ENCODE measurements around the gene HSFX3.

DNA sequence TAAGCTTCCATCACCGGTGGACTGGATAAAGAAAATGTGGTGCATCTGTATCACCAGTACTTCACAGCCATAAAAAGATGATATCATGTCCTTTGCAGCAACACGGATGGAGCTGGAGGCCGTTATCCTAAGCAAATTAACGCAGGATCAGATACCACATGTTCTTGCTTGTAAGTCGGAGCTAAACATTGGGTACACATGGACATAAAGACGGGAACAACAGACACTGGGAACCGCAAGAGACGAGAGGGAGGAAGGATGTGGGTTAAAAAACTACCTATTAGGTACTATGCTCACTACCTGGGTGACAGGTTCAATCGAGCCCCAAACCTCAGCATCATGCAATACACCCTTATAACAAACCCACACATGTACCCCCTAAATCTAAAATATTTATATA lies 28.3 kb downstream of the HSFX3 start:
- TF ChIP-seq, protein P1, sequence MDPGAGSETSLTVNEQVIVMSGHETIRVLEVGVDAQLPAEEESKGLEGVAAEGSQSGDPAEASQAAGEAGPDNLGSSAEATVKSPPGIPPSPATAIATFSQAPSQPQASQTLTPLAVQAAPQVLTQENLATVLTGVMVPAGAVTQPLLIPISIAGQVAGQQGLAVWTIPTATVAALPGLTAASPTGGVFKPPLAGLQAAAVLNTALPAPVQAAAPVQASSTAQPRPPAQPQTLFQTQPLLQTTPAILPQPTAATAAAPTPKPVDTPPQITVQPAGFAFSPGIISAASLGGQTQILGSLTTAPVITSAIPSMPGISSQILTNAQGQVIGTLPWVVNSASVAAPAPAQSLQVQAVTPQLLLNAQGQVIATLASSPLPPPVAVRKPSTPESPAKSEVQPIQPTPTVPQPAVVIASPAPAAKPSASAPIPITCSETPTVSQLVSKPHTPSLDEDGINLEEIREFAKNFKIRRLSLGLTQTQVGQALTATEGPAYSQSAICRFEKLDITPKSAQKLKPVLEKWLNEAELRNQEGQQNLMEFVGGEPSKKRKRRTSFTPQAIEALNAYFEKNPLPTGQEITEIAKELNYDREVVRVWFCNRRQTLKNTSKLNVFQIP (CRISPR knock-in tag; IDR thresholded peaks at IDR 0.05; ENCODE audit: borderline replicate concordance, low read depth): no peak
- TF ChIP-seq CSDC2 (CRISPR knock-in tag; IDR thresholded peaks at IDR 0.05): no peak
- TF ChIP-seq ESRRG (CRISPR knock-in tag; IDR thresholded peaks at IDR 0.05): no peak
- no peak for TF ChIP-seq ZNF565 (CRISPR knock-in tag; conservative IDR thresholded peaks at IDR 0.05; ENCODE audit: low read depth)
- TF ChIP-seq SNAI2 (CRISPR knock-in tag; IDR thresholded peaks at IDR 0.05): no peak
- TF ChIP-seq, protein P2, sequence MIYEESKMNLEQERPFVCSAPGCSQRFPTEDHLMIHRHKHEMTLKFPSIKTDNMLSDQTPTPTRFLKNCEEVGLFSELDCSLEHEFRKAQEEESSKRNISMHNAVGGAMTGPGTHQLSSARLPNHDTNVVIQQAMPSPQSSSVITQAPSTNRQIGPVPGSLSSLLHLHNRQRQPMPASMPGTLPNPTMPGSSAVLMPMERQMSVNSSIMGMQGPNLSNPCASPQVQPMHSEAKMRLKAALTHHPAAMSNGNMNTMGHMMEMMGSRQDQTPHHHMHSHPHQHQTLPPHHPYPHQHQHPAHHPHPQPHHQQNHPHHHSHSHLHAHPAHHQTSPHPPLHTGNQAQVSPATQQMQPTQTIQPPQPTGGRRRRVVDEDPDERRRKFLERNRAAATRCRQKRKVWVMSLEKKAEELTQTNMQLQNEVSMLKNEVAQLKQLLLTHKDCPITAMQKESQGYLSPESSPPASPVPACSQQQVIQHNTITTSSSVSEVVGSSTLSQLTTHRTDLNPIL (CRISPR knock-in tag; IDR thresholded peaks at IDR 0.05; ENCODE audit: low read depth): no peak
- TF ChIP-seq, protein P3, sequence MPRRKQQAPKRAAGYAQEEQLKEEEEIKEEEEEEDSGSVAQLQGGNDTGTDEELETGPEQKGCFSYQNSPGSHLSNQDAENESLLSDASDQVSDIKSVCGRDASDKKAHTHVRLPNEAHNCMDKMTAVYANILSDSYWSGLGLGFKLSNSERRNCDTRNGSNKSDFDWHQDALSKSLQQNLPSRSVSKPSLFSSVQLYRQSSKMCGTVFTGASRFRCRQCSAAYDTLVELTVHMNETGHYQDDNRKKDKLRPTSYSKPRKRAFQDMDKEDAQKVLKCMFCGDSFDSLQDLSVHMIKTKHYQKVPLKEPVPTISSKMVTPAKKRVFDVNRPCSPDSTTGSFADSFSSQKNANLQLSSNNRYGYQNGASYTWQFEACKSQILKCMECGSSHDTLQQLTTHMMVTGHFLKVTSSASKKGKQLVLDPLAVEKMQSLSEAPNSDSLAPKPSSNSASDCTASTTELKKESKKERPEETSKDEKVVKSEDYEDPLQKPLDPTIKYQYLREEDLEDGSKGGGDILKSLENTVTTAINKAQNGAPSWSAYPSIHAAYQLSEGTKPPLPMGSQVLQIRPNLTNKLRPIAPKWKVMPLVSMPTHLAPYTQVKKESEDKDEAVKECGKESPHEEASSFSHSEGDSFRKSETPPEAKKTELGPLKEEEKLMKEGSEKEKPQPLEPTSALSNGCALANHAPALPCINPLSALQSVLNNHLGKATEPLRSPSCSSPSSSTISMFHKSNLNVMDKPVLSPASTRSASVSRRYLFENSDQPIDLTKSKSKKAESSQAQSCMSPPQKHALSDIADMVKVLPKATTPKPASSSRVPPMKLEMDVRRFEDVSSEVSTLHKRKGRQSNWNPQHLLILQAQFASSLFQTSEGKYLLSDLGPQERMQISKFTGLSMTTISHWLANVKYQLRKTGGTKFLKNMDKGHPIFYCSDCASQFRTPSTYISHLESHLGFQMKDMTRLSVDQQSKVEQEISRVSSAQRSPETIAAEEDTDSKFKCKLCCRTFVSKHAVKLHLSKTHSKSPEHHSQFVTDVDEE (CRISPR knock-in tag; IDR thresholded peaks at IDR 0.05): no peak
